Measurements from ENCODE around the gene DENND2D. TPM values are rescaled to one million over a fixed set of nuclear protein-coding genes. Genes with fewer than 3 reads are reported as not detected.

The DENND2D gene, protein sequence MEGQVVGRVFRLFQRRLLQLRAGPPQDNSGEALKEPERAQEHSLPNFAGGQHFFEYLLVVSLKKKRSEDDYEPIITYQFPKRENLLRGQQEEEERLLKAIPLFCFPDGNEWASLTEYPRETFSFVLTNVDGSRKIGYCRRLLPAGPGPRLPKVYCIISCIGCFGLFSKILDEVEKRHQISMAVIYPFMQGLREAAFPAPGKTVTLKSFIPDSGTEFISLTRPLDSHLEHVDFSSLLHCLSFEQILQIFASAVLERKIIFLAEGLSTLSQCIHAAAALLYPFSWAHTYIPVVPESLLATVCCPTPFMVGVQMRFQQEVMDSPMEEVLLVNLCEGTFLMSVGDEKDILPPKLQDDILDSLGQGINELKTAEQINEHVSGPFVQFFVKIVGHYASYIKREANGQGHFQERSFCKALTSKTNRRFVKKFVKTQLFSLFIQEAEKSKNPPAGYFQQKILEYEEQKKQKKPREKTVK
- 3.7 and 4.1 TPM in 2 replicates for total RNA-seq

DNA sequence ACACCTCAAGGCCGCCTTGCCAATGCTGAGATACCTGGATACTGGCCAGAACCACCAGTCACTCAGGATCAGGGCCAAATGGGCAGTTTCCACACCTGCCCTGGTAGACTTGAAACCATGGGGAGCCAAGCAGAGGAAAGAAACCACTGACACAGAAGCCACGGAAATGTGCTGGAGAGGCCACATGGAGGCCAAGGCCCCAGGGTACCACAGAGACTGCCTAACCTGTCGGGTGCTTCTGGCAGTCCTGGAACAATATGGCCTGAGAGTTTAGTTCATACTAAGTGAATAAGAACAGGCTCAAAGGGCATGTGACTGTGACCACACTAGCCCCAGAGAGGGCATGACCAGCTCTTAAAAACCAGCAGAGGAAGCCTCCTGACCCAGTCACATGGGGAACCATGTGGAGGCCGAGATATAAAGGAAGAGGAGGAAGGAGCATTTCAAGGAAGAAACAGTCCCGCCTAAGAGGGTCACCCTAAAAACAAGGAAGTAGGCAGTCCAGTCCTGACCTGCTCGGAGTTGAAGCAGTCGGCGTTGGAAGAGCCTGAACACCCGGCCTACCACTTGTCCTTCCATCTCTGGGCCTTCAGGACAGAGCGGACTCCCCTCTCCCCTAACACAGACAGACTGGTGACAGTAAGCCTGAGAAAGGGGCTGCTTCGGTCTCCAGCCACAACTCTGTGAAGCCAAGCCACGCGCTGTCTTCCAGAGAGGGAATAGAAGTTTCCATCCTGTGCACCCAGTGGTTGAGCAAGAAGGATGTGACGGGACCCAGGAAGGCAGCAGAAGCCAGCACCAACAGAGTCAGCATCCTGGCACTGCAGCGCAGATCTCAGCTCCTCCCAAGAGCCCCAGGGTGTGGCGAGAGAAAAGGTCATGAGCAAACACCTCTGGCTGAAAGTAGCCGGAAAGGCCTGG is at the start of gene DENND2D:
Gene DENND2D (minus strand): TSS at position 766 of the 921 bp plus-strand sequence. CDS start 187 bp downstream, at position 579.

DNA sequence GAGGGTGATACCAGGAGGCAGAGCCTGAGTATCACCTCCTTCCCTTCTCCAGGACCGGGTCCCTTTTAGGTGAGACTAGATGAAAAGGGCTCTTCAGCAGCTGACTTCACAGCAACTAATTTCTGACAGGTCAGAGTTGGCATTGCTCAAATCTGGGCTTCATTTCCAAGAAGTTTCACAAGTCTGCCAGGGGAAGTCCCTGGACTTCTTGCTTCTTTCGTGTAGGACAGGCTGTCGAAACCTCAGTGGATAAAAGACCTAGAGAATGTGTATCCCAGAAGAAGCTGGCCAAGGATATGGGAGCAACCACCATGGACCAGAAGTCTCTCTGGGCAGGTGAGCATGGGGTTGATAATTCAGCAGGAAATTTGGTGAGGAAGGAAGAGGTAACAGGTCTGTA is 27.0 kb upstream of the DENND2D start, which contains the start of gene CHI3L2:
Gene CHI3L2 (plus strand): TSS at position 280 of the 400 bp plus-strand sequence. CDS start 17 bp downstream, at position 297.

DNA sequence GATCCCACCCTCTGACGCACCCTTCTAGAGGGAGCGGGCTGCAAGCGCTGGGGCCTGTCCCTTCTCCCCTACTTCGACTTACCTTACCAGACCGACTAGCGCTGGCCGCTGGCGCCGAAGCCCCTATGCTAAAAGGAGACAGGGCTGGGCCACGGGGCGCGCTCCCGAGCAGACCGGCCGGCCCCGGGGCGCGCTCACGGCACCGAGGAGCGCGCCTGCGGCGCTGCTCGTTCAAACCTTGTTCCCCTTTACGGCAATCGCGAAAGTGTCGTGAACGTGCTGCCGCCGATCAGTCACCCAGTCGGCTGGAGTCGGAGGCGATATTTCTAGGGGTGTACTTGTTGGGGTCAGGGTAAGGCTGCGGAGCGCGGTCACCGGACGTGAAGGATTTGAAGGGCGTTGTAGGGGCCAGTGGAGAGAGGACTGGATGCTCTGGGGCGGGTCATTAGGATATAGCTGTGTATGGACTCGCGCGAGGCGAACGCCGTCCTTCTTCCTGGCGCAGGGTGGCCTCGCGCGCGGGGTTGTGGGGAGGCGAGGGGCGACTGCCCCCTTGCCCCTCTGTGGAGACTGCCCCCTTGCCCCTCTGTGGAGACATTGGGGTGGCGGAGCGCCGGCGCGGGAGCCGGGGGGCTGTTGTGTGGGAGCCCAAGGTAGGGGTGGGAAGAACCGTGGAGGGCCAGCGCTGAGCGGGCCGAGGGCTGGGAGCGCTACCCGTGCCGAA is 60.3 kb downstream of the DENND2D start, which contains the start of the genes CEPT1 and DRAM2:
Gene CEPT1 (plus strand): TSS at position 268 of the 724 bp plus-strand sequence. CDS start 7,492 bp downstream, outside the sequence.
Gene DRAM2 (minus strand): TSS at position 138 of the 724 bp plus-strand sequence. CDS start 8,539 bp downstream, outside the sequence.

Other genes starting within 250 kb of the DENND2D start
- gene LRIF1, start 236.7 kb downstream of the DENND2D start, total RNA-seq = 7.2 and 10.5 TPM in 2 replicates
- gene DRAM2, start 60.6 kb downstream of the DENND2D start, total RNA-seq = 65.6 and 70.9 TPM in 2 replicates
- 35.5 and 48.4 TPM in 2 replicates for gene CEPT1, start 60.4 kb downstream of the DENND2D start, total RNA-seq
- gene CHI3L2, start 27.1 kb upstream of the DENND2D start, total RNA-seq = 6.0 and 13.9 TPM in 2 replicates
- gene CHIA, start 90.2 kb upstream of the DENND2D start, total RNA-seq = not detected in 2 replicates
- gene OVGP1, start 227.1 kb upstream of the DENND2D start, total RNA-seq = 0.33 and 1.6 TPM in 2 replicates
- gene WDR77, start 248.6 kb upstream of the DENND2D start, total RNA-seq = 26.7 and 35.2 TPM in 2 replicates
- 209 and 236 TPM in 2 replicates for gene ATP5PB, start 248.8 kb upstream of the DENND2D start, total RNA-seq

All from smooth muscle cell of the pulmonary artery (primary cell).